Osteocyte (in vitro differentiated cells): ENCODE data around the gene TAF5. TPM values are rescaled to one million over a fixed set of nuclear protein-coding genes. Genes with fewer than 3 reads are reported as not detected.
"Not testable (repeated sequence)": the region's sequence is repeated elsewhere in the genome, so short reads cannot be mapped to it uniquely, and the experiment has no call there.

Experiments
- DNase-seq: peaks from one replicate; pipeline ENCODE4 v3.0.0; 2021; ENCODE audit warnings: mixed read lengths; ENCODE audit not compliant: unreplicated experiment; ENCODE audit errors: extremely low spot score
- H3K27ac Mint-ChIP-seq: one replicate; pipeline ENCODE4 v1.8.0; 2021; ENCODE audit warnings: mild to moderate bottlenecking, mixed read lengths; ENCODE audit not compliant: unreplicated experiment
- H3K27me3 Mint-ChIP-seq: one replicate; pipeline ENCODE4 v1.8.0; 2021; ENCODE audit warnings: mixed read lengths; ENCODE audit not compliant: unreplicated experiment
- H3K36me3 Mint-ChIP-seq: one replicate; pipeline ENCODE4 v1.8.0; 2021; ENCODE audit warnings: mixed read lengths; ENCODE audit not compliant: unreplicated experiment
- H3K4me1 Mint-ChIP-seq: one replicate; pipeline ENCODE4 v1.8.0; 2021; ENCODE audit warnings: mixed read lengths; ENCODE audit not compliant: unreplicated experiment
- H3K4me3 Mint-ChIP-seq: one replicate; pipeline ENCODE4 v1.8.0; 2021; ENCODE audit warnings: mild to moderate bottlenecking, moderate library complexity, mixed read lengths; ENCODE audit not compliant: unreplicated experiment
- H3K9me3 Mint-ChIP-seq: one replicate; pipeline ENCODE4 v1.8.0; 2021; ENCODE audit warnings: mixed read lengths; ENCODE audit not compliant: unreplicated experiment
- CTCF ChIP-seq: fragments of 200-600 bp; sonication (generic); IDR thresholded peaks from 2 replicates; pipeline ENCODE4 v1.5.0; 2021; ENCODE audit warnings: antibody characterized with exemption, mild to moderate bottlenecking, moderate library complexity
- total RNA-seq: library from RNA; stranded (reverse); gene quantifications from 2 replicates; pipeline ENCODE4 v1.2.1, GENCODE V29; 2021

Gene TAF5
- total RNA-seq, 1 donor from 2014 or later = 4.2 TPM

GRCh38 chr10:103350175-103350516 lies 17.6 kb upstream of the TAF5 start:
- H3K27me3 Mint-ChIP-seq = no peaks in the 10 kb centered on the region
- peak overlapping the region; percentile 95 for H3K4me3 Mint-ChIP-seq
- peak overlapping the region; percentile 93 for H3K27ac Mint-ChIP-seq
- no peaks in the 10 kb centered on the region for H3K9me3 Mint-ChIP-seq
- peaks cover 12% of the 10 kb centered on the region for H3K36me3 Mint-ChIP-seq
- no peak for DNase-seq
- peaks cover 13% of the 10 kb centered on the region for H3K4me1 Mint-ChIP-seq
- no peak for TF ChIP-seq CTCF

GRCh38 chr10:103350517-103351260 lies 17.1 kb upstream of the TAF5 start, which contains the start of gene PCGF6:
TSS of gene PCGF6 (minus strand) at chr10:103351140. CDS start at chr10:103351066, 74 bp downstream.
- H3K27ac Mint-ChIP-seq = peak within 1 kb of the TSS; percentile 93
- H3K9me3 Mint-ChIP-seq = no peaks in the 10 kb centered on the region
- peaks cover 12% of the 10 kb centered on the region for H3K36me3 Mint-ChIP-seq
- no peaks in the 10 kb centered on the region for H3K27me3 Mint-ChIP-seq
- peak within 1 kb of the TSS; percentile 95 for H3K4me3 Mint-ChIP-seq
- no peak for TF ChIP-seq CTCF
- DNase-seq = peak; percentile 96
- H3K4me1 Mint-ChIP-seq = peaks cover 13% of the 10 kb centered on the region

GRCh38 chr10:103353281-103353680 lies 14.5 kb upstream of the TAF5 start:
- no peak for DNase-seq
- Mint-ChIP-seq H3K27me3 (no peaks in the 10 kb centered on the region), H3K4me1 (peaks cover 13% of the 10 kb centered on the region), H3K27ac (no peak overlapping the region), H3K9me3 (no peaks in the 10 kb centered on the region), H3K4me3 (no peak overlapping the region), H3K36me3 (peaks cover 2% of the 10 kb centered on the region)
- no peak for TF ChIP-seq CTCF

GRCh38 chr10:103354567-103354966 lies 13.2 kb upstream of the TAF5 start:
- H3K27ac Mint-ChIP-seq, H3K4me3 Mint-ChIP-seq, DNase-seq, H3K4me1 Mint-ChIP-seq, H3K36me3 Mint-ChIP-seq, H3K27me3 Mint-ChIP-seq, H3K9me3 Mint-ChIP-seq: not testable (repeated sequence)

- peaks cover 4% of the 10 kb centered on the region for H3K4me1 Mint-ChIP-seq
- no peak overlapping the region for H3K27ac Mint-ChIP-seq
- H3K27me3 Mint-ChIP-seq = no peaks in the 10 kb centered on the region
- H3K9me3 Mint-ChIP-seq = no peaks in the 10 kb centered on the region
- no peaks in the 10 kb centered on the region for H3K36me3 Mint-ChIP-seq
- H3K4me3 Mint-ChIP-seq = no peak overlapping the region
- TF ChIP-seq CTCF = no peak
- peak; percentile 44 for DNase-seq
These were observed 11.7 kb upstream of the TAF5 start for GRCh38 chr10:103355906-103356599.

- H3K9me3 Mint-ChIP-seq, H3K4me3 Mint-ChIP-seq, H3K4me1 Mint-ChIP-seq, H3K36me3 Mint-ChIP-seq, DNase-seq, H3K27ac Mint-ChIP-seq, H3K27me3 Mint-ChIP-seq: not testable (repeated sequence)
These were observed 8.3 kb upstream of the TAF5 start for GRCh38 chr10:103359493-103359892.

GRCh38 chr10:103360791-103361190 lies 7.0 kb upstream of the TAF5 start:
- H3K9me3 Mint-ChIP-seq, H3K4me1 Mint-ChIP-seq: not testable (repeated sequence)
- peak; percentile 38 for DNase-seq

More at GRCh38 chr10:103360791-103361190, 7.0 kb upstream of the TAF5 start:
- H3K27ac Mint-ChIP-seq, H3K27me3 Mint-ChIP-seq, H3K36me3 Mint-ChIP-seq, H3K4me3 Mint-ChIP-seq: not testable (repeated sequence)
